Hepatic stellate cell (primary cell): ENCODE measurements around the gene PDLIM5.

Experiments used
- DNase-seq: peaks from one replicate; pipeline ENCODE4 v3.0.0; 2011; ENCODE audit warnings: low spot score

Gene PDLIM5

GRCh38 chr4:94700298-94700697 is 248.6 kb downstream of the PDLIM5 start:
- DNase-seq = no peak

GRCh38 chr4:94701631-94702300 is 250.0 kb downstream of the PDLIM5 start:
- no peak for DNase-seq

- DNase-seq = no peak
Observed at GRCh38 chr4:94711635-94712034, 259.9 kb downstream of the PDLIM5 start.

GRCh38 chr4:94714365-94715160 is 262.8 kb downstream of the PDLIM5 start:
- peak; percentile 55 for DNase-seq

GRCh38 chr4:94715726-94716125 is 264.0 kb downstream of the PDLIM5 start:
- no peak for DNase-seq
